HG03196 (cell line): ENCODE results near the gene CLEC4G.
"Not testable (repeated sequence)": the region's sequence is repeated elsewhere in the genome, so short reads cannot be mapped to it uniquely, and the experiment has no call there.

Experiments
- ATAC-seq: cut with Tn5 transposase; IDR thresholded peaks from one replicate; pipeline ENCODE4 v1.9.1; 2021; ENCODE audit not compliant: unreplicated experiment

CLEC4G gene

GRCh38 chr19:7746903-7747884 lies 15.3 kb upstream of the CLEC4G start, which contains the start of gene CD209:
TSS of gene CD209 (minus strand) at chr19:7747534. CDS start at chr19:7747511, 23 bp downstream.
- no peak for ATAC-seq

- ATAC-seq = not testable (repeated sequence)
Observed at GRCh38 chr19:7746306-7746705, 14.4 kb upstream of the CLEC4G start.

GRCh38 chr19:7744871-7745650 lies 13.2 kb upstream of the CLEC4G start:
- no peak for ATAC-seq

GRCh38 chr19:7744199-7744786 lies 12.4 kb upstream of the CLEC4G start:
- no peak for ATAC-seq

- ATAC-seq = peak; percentile 75
Observed at GRCh38 chr19:7743425-7743841, 11.5 kb upstream of the CLEC4G start.

- ATAC-seq = no peak
Observed at GRCh38 chr19:7742991-7743390, 11.1 kb upstream of the CLEC4G start.

GRCh38 chr19:7742575-7742974 lies 10.7 kb upstream of the CLEC4G start:
- ATAC-seq = no peak

- ATAC-seq = no peak
Observed at GRCh38 chr19:7740682-7741054, 8.8 kb upstream of the CLEC4G start.

- ATAC-seq = no peak
Observed at GRCh38 chr19:7739801-7740681, 8.1 kb upstream of the CLEC4G start.

GRCh38 chr19:7739211-7739755 lies 7.4 kb upstream of the CLEC4G start:
- ATAC-seq = no peak

- ATAC-seq = no peak
Observed at GRCh38 chr19:7738023-7738422, 6.1 kb upstream of the CLEC4G start.

- no peak for ATAC-seq
Observed at GRCh38 chr19:7737215-7737614, 5.3 kb upstream of the CLEC4G start.

GRCh38 chr19:7736148-7736547 lies 4.2 kb upstream of the CLEC4G start:
- ATAC-seq = no peak

- no peak for ATAC-seq
Observed at GRCh38 chr19:7734220-7735203, 2.6 kb upstream of the CLEC4G start.

GRCh38 chr19:7733376-7733775 lies 1.5 kb upstream of the CLEC4G start:
- no peak for ATAC-seq

- ATAC-seq = no peak
Observed at GRCh38 chr19:7731615-7732014, 295 bp downstream of the CLEC4G start.

GRCh38 chr19:7731218-7731595 lies 703 bp downstream of the CLEC4G start:
- no peak for ATAC-seq

- ATAC-seq = no peak
Observed at GRCh38 chr19:7730286-7731217, 1.4 kb downstream of the CLEC4G start.
